Activated T-cell treated with anti-CD3 and anti-CD28 coated beads, Interleukin-2, amount 50 U/mL, for 72 hours (primary cell): Measurements from ENCODE around the gene CIAPIN1. TPM values are rescaled to one million over a fixed set of nuclear protein-coding genes. Genes with fewer than 3 reads are reported as not detected.

Experiments
- ATAC-seq, 2 donors: fragments of 150-1000 bp; cut with Tn5 transposase; replicated peaks in 1 of 2; 2 replicates each; pipeline ENCODE4 v1.10.0; 2021; ENCODE audit warnings: moderate library complexity in 2 of 2, mild to moderate bottlenecking in 1 of 2
- DNase-seq, 2 donors: peaks; one replicate each; pipeline ENCODE4 v3.0.0; 2021 to 2022; ENCODE audit warnings: mixed read lengths in 1 of 2
- H3K27ac Mint-ChIP-seq: one replicate; pipeline ENCODE4 v1.8.0; 2022; ENCODE audit warnings: mild to moderate bottlenecking, moderate library complexity, mixed read lengths
- H3K27me3 Mint-ChIP-seq: one replicate; pipeline ENCODE4 v1.8.0; 2022; ENCODE audit warnings: low read depth, mixed read lengths
- H3K36me3 Mint-ChIP-seq, 2 donors: one replicate each; pipeline ENCODE4 v1.8.0; 2022; ENCODE audit warnings: mixed read lengths in 2 of 2, mild to moderate bottlenecking in 1 of 2; ENCODE audit not compliant: insufficient read depth in 2 of 2
- H3K4me1 Mint-ChIP-seq: one replicate; pipeline ENCODE4 v1.8.0; 2022; ENCODE audit warnings: low read depth, mixed read lengths
- H3K4me3 Mint-ChIP-seq, 2 donors: one replicate each; pipeline ENCODE4 v1.8.0; 2022; ENCODE audit warnings: mild to moderate bottlenecking in 2 of 2, mixed read lengths in 2 of 2, moderate library complexity in 2 of 2
- H3K9me3 Mint-ChIP-seq, 2 donors: one replicate each; pipeline ENCODE4 v1.8.0; 2022; ENCODE audit warnings: mixed read lengths in 2 of 2
- total RNA-seq, 2 donors: library from RNA; stranded (reverse); gene quantifications; one replicate each; pipeline ENCODE4 v1.2.3, GENCODE V29; 2022

CIAPIN1 gene
- total RNA-seq: 10 to 100 TPM; 39.6 to 49.7 TPM

GRCh38 chr16:57447186-57447962, at the start of gene CIAPIN1, which contains the start of gene COQ9:
Gene CIAPIN1, minus strand, starts transcription at chr16:57447385. Its CDS starts 6,457 bp downstream, at chr16:57440928.
Gene COQ9, plus strand, starts transcription at chr16:57447479. Its CDS starts 27 bp downstream, at chr16:57447506.
- Mint-ChIP-seq H3K27ac (peak within 1 kb of the TSS; percentile 97), H3K9me3 (no peaks in the 10 kb centered on the region), H3K36me3 (peaks cover 3 to 4% of the 10 kb centered on the region in 2 donors), H3K4me3 (peak within 1 kb of the TSS; percentile 92 to 96), H3K27me3 (no peaks in the 10 kb centered on the region), H3K4me1 (peaks cover 40% of the 10 kb centered on the region)
- ATAC-seq (peak; percentile 99 to 100), DNase-seq (peak; percentile 93 to 95)

DNA sequence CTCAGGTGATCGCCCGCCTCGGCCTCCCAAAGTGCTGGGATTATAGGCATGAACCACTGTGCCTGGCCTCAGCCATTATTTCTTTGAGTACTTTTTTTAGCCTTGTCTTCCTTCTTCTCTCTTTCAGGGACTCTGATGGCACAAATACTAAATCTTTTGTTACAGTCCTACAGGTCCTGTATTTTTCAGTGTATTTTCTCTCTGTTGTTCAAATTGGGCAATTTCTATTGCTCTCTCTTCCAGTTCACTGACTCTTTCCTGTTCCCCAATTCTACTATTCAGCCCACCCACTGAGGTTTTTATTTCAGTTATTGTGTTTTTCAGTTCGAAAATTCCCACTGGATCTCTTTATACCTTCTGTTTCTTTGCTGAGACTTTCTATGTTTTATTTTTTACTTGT, 46.6 kb upstream of the CIAPIN1 start:
- H3K4me3 Mint-ChIP-seq: no peak overlapping the region
- H3K36me3 Mint-ChIP-seq: no peaks in the 10 kb centered on the region
- H3K27ac Mint-ChIP-seq: no peak overlapping the region
- DNase-seq (no peak), ATAC-seq (no peak)
- no peaks in the 10 kb centered on the region for H3K4me1 Mint-ChIP-seq
- no peaks in the 10 kb centered on the region for H3K9me3 Mint-ChIP-seq
- H3K27me3 Mint-ChIP-seq: no peaks in the 10 kb centered on the region

GRCh38 chr16:57489229-57489628, 42.0 kb upstream of the CIAPIN1 start:
- DNase-seq (no peak), ATAC-seq (no peak)
- Mint-ChIP-seq H3K36me3 (no peaks in the 10 kb centered on the region), H3K9me3 (no peaks in the 10 kb centered on the region), H3K4me3 (no peak overlapping the region), H3K27ac (no peak overlapping the region), H3K4me1 (peaks cover 28% of the 10 kb centered on the region), H3K27me3 (no peaks in the 10 kb centered on the region)

- H3K27ac Mint-ChIP-seq: peak overlapping the region; percentile 49
- H3K9me3 Mint-ChIP-seq: no peaks in the 10 kb centered on the region
- peaks cover 28% of the 10 kb centered on the region for H3K4me1 Mint-ChIP-seq
- H3K4me3 Mint-ChIP-seq: peak overlapping the region; percentile 89
- H3K27me3 Mint-ChIP-seq: no peaks in the 10 kb centered on the region
- no peaks in the 10 kb centered on the region for H3K36me3 Mint-ChIP-seq
- DNase-seq (peak in 1 of 2 donors; percentile 19), ATAC-seq (peak; percentile 5 to 19)
Measured at GRCh38 chr16:57486858-57487834, 40.0 kb upstream of the CIAPIN1 start.

- H3K4me1 Mint-ChIP-seq: peaks cover 28% of the 10 kb centered on the region
- peak within 1 kb of the TSS; percentile 49 for H3K27ac Mint-ChIP-seq
- DNase-seq (peak; percentile 87), ATAC-seq (peak; percentile 94 to 96)
- H3K36me3 Mint-ChIP-seq: no peaks in the 10 kb centered on the region
- no peaks in the 10 kb centered on the region for H3K27me3 Mint-ChIP-seq
- H3K4me3 Mint-ChIP-seq: peak within 1 kb of the TSS; percentile 89
- no peaks in the 10 kb centered on the region for H3K9me3 Mint-ChIP-seq
Measured at GRCh38 chr16:57485916-57486857, 39.0 kb upstream of the CIAPIN1 start, which contains the start of gene DOK4. Gene DOK4, minus strand, starts transcription at chr16:57486493. Its CDS starts 6,986 bp downstream, at chr16:57479507.

DNA sequence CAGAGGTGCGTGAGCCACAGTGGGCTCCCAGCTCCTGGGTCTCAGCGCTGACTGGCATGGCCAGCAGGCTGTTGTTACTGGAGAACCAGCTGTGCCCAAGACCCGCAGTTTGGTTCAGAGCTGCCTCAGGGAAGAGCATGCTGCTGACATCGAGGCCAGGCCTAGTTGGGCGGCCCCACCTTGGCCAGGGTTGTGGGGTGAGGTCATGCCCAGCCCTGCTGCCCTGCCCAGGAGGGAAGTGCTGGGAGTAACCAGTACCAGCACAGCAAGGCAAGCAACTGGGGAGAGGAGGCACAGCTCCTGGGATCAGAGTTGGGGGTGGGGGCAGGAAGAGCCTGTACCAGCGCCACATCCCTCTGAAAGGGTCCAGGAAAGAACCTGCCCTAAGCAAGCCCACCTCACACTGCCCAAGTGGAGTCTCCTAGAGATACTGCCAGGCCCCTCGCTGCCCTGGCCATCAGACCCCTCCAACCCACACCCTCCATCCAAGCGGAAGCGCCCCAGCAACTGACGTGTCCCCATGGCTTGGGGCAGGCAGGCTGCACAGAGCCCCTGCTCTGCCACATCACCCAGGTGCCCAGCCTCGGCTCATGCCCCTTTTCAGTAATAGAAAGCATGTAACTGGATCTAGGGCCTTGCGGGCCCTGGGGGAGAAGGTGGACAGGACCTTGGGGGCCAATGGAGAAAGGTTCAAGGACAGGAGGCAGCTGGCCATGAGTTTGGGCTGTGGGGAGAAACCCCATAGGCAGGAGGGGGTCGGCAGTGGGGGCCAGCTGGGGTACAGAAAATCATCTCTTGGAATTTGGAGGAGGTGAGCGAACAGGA, 38.1 kb upstream of the CIAPIN1 start:
- Mint-ChIP-seq H3K4me1 (peaks cover 28% of the 10 kb centered on the region), H3K27me3 (no peaks in the 10 kb centered on the region), H3K9me3 (no peaks in the 10 kb centered on the region), H3K4me3 (peak overlapping the region; percentile 82 to 88), H3K27ac (peak overlapping the region; percentile 5), H3K36me3 (no peaks in the 10 kb centered on the region)
- DNase-seq (no peak), ATAC-seq (no peak)

DNA sequence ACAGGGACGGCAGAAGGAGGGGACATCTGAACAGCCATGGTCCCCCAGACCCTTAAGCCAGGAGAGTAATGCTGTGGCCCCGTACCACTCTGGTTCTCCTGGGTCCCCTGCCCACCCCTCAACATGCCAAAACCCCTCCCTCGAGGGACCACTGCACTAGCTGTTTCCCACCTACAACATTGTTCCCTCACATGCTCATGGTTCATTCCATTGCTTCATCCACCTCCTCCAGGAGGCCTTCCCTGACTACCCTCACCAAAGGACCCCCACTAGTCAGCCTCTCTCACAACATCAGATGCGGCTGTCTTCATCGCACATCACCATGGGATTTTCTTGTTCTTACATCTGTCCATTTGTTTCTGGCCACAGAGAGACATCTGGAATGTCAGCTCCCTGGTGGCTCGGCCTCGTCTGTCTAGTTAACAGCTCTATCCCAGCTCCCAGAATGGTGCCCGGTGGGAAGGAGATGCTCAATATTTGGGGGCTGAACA, 37.4 kb upstream of the CIAPIN1 start:
- ATAC-seq (no peak), DNase-seq (no peak)
- no peaks in the 10 kb centered on the region for H3K27me3 Mint-ChIP-seq
- H3K9me3 Mint-ChIP-seq: no peaks in the 10 kb centered on the region
- no peaks in the 10 kb centered on the region for H3K36me3 Mint-ChIP-seq
- H3K27ac Mint-ChIP-seq: no peak overlapping the region
- H3K4me1 Mint-ChIP-seq: peaks cover 28% of the 10 kb centered on the region
- H3K4me3 Mint-ChIP-seq: peak overlapping the region in 1 of 2 donors; percentile 88

DNA sequence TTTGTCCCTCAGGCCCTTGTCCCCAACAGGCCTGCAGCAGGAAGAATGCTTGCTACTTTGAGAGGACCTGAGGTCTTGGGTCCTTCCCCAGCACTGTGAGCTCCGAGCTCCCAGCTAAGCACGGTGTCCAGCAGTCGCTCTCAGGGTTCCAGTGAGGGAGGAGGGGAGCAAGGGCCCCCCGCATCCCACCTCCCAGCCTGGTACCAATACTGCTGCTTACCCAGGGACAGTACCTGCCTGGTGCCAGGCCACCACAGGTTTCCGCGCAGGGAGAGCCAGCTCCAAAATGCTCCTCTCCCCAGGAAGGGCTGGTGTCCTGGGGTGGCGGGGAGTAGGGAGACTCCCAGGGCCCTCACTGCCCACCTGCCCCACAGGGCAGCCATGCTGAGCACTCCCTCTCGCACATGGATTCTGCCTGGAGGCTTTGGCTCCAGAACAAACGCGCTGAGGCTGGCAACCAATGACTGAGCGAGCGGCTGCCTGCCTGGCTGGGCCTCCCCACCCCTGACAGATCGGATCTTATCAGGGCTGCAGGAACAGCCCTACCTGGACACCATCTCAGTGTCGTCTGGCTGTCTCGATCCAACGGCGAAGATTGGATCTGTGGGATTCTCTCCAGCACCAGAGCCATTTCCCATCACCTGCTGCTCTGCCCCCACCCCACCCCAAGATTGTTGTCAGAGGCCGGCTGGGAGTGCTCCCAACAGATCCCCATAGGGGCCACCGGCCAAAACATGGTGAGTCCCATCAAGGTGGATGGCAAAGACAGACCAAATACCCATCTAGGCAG, 36.7 kb upstream of the CIAPIN1 start:
- ATAC-seq (no peak), DNase-seq (no peak)
- Mint-ChIP-seq H3K4me1 (peaks cover 28% of the 10 kb centered on the region), H3K36me3 (no peaks in the 10 kb centered on the region), H3K27ac (no peak overlapping the region), H3K4me3 (no peak overlapping the region), H3K9me3 (no peaks in the 10 kb centered on the region), H3K27me3 (no peaks in the 10 kb centered on the region)

GRCh38 chr16:57482845-57483545, 35.8 kb upstream of the CIAPIN1 start:
- Mint-ChIP-seq H3K36me3 (no peaks in the 10 kb centered on the region), H3K27me3 (no peaks in the 10 kb centered on the region), H3K9me3 (no peaks in the 10 kb centered on the region), H3K4me1 (peaks cover 28% of the 10 kb centered on the region), H3K27ac (no peak overlapping the region), H3K4me3 (no peak overlapping the region)
- ATAC-seq (no peak), DNase-seq (no peak)

- no peak overlapping the region for H3K27ac Mint-ChIP-seq
- no peaks in the 10 kb centered on the region for H3K27me3 Mint-ChIP-seq
- H3K9me3 Mint-ChIP-seq: no peaks in the 10 kb centered on the region
- DNase-seq (no peak), ATAC-seq (no peak)
- peaks cover 21% of the 10 kb centered on the region for H3K4me1 Mint-ChIP-seq
- no peak overlapping the region for H3K4me3 Mint-ChIP-seq
- no peaks in the 10 kb centered on the region for H3K36me3 Mint-ChIP-seq
Measured at GRCh38 chr16:57481421-57481820, 34.2 kb upstream of the CIAPIN1 start.
